ENCODE measurements around the gene DAPK2.

GRCh38 chr15:64066451-64066850, 20.2 kb upstream of the DAPK2 start:
- TF ChIP-seq CTCF (IDR thresholded peaks at IDR 0.05) (no peak), ZFX (IDR thresholded peaks at IDR 0.05; ENCODE audit: borderline replicate concordance) (no peak)

All from 22Rv1 (cell line).